K562 (cell line): ENCODE results near the gene PDIA5. TPM values are rescaled to one million over a fixed set of nuclear protein-coding genes. Genes with fewer than 3 reads are reported as not detected.

Source experiments
- ADNP ChIP-seq: fragments of 200-800 bp; sonication (Bioruptor generic); IDR thresholded peaks from 2 replicates; pipeline ENCODE4 v1.6.1; 2016; ENCODE audit warnings: missing genetic modification characterization, missing compliant biosample characterization
- CHCHD3 ChIP-seq: fragments of 250-450 bp; sonication (Bioruptor Pico); IDR thresholded peaks from 2 replicates; pipeline ENCODE4 v2.1.2; 2022; ENCODE audit warnings: mild to moderate bottlenecking
- HDAC8 ChIP-seq: fragments of 450-650 bp; IDR thresholded peaks from 2 replicates; pipeline ENCODE4 v1.6.1; 2016; ENCODE audit warnings: mild to moderate bottlenecking, missing genetic modification characterization, moderate library complexity, missing compliant biosample characterization
- KAT8 ChIP-seq: fragments of 450-650 bp; IDR thresholded peaks from 2 replicates; pipeline ENCODE4 v1.6.1; 2016; ENCODE audit warnings: low read depth, mild to moderate bottlenecking
- LEF1 ChIP-seq: fragments of 450-650 bp; IDR thresholded peaks from 2 replicates; pipeline ENCODE4 v1.6.1; 2016; ENCODE audit warnings: mild to moderate bottlenecking
- MTF1 ChIP-seq: fragments of 250-450 bp; sonication (Bioruptor Pico); IDR thresholded peaks from 2 replicates; pipeline ENCODE4 v1.9.0; 2021; ENCODE audit warnings: moderate library complexity, mild to moderate bottlenecking, inconsistent platforms, borderline replicate concordance
- NCOA1 ChIP-seq: fragments of 450-650 bp; IDR thresholded peaks from 2 replicates; pipeline ENCODE4 v1.6.1; 2016; ENCODE audit warnings: low read depth
- NR2C1 ChIP-seq, 2 experiments: fragments of 450-650 bp; IDR thresholded peaks; 2 replicates each; pipeline ENCODE4 v1.6.1; 2017; ENCODE audit warnings: mild to moderate bottlenecking in 2 of 2, antibody characterized with exemption in 1 of 2, inconsistent platforms in 1 of 2, missing compliant biosample characterization in 1 of 2, missing genetic modification characterization in 1 of 2
- RBM25 ChIP-seq: fragments of 200-400 bp; formaldehyde crosslinking; IDR thresholded peaks from 2 replicates; pipeline ENCODE4 v1.6.1; 2018; ENCODE audit warnings: low read length, low read depth, moderate library complexity; ENCODE audit not compliant: severe bottlenecking
- RBM34 ChIP-seq: fragments of 200-400 bp; formaldehyde crosslinking; IDR thresholded peaks from 2 replicates; pipeline ENCODE4 v1.6.1; 2018; ENCODE audit warnings: low read length, borderline replicate concordance; ENCODE audit not compliant: insufficient read depth
- SNRNP70 ChIP-seq: fragments of 200-400 bp; formaldehyde crosslinking; optimal IDR thresholded peaks from 2 replicates; pipeline ENCODE3; 2017; ENCODE audit warnings: low read depth, low read length
- TAF7 ChIP-seq: fragments of 450-650 bp; IDR thresholded peaks from 2 replicates; pipeline ENCODE4 v1.6.1; 2016; ENCODE audit warnings: missing genetic modification characterization, missing compliant biosample characterization
- TCF3 ChIP-seq: sonication (generic); formaldehyde crosslinking; IDR thresholded peaks from 2 replicates; pipeline ENCODE4 v1.4.0; 2020; ENCODE audit warnings: mild to moderate bottlenecking, missing genetic modification reagents
- XRCC3 ChIP-seq: fragments of 450-650 bp; IDR thresholded peaks from 2 replicates; pipeline ENCODE4 v1.6.1; 2017; ENCODE audit warnings: mild to moderate bottlenecking, moderate library complexity
- ZNF146 ChIP-seq: IDR thresholded peaks from one replicate; pipeline ENCODE4 v1.6.1; 2018; ENCODE audit warnings: missing compliant biosample characterization; ENCODE audit not compliant: unreplicated experiment
- ZNF174 ChIP-seq: fragments of 250-450 bp; sonication (Bioruptor Pico); IDR thresholded peaks from 2 replicates; pipeline ENCODE4 v1.4.0; 2020; ENCODE audit warnings: mild to moderate bottlenecking
- ZNF24 ChIP-seq: fragments of 450-650 bp; IDR thresholded peaks from 2 replicates; pipeline ENCODE4 v1.6.1; 2016
- polyA plus RNA-seq, 8 experiments: library from polyadenylated mRNA; depleted of rRNA in 4 of 8; stranded (reverse) in 5 of 8; unstranded in 3 of 8; fragments of >200 nt; fragmentation: Nextera tagmentation in 2 of 8; fragmentation: Illumina TruSeq in 1 of 8; extraction: Ambion mirVana in 2 of 8; extraction: Trizol in 1 of 8; gene quantifications; 2 replicates each; pipeline versions ENCODE4 v1.2.1 to v1.2.3, GENCODE V29; 2011 to 2014; ENCODE audit warnings: inconsistent platforms in 1 of 8, missing spikeins in 1 of 8
- total RNA-seq, 7 experiments: library from RNA; depleted of rRNA in 6 of 7; stranded (reverse); fragments of >200 nt in 6 of 7; fragmentation: Illumina TruSeq in 2 of 7; extraction: Trizol in 2 of 7; gene quantifications; 2 replicates each; pipeline versions ENCODE4 v1.2.1 to v1.2.3, GENCODE V29; 2011 to 2021; ENCODE audit warnings: low replicate concordance in 1 of 7
- TF ChIP-seq, protein P1 (sequence below): fragments of 450-650 bp; formaldehyde crosslinking; IDR thresholded peaks from 2 replicates; pipeline ENCODE4 v1.4.0; 2020; ENCODE audit warnings: mild to moderate bottlenecking, moderate library complexity
- TF ChIP-seq, protein P2 (sequence below): IDR thresholded peaks from 3 replicates; pipeline ENCODE4 v1.6.1; 2011; ENCODE audit warnings: borderline replicate concordance, mild to moderate bottlenecking; ENCODE audit not compliant: insufficient read length, insufficient read depth
- TF ChIP-seq, protein P3 (sequence below): fragments of 200-800 bp; sonication (Bioruptor generic); IDR thresholded peaks from 2 replicates; pipeline ENCODE4 v1.6.1; 2017; ENCODE audit warnings: missing genetic modification characterization, missing compliant biosample characterization
- TF ChIP-seq, protein P4 (sequence below), 2 experiments: IDR thresholded peaks; 2 replicates each; pipeline ENCODE4 v1.6.1; 2011; ENCODE audit warnings: borderline replicate concordance in 1 of 2, control low read depth in 1 of 2, low read depth in 1 of 2, low read length in 1 of 2, mild to moderate bottlenecking in 1 of 2, mixed read lengths in 1 of 2, moderate library complexity in 1 of 2; ENCODE audit not compliant: insufficient read depth in 1 of 2, insufficient read length in 1 of 2, poor library complexity in 1 of 2, severe bottlenecking in 1 of 2; ENCODE audit errors: extremely low read depth in 1 of 2

Gene PDIA5
- total and polyA plus RNA-seq, 9 of the 15 experiments (the other 6 are each of a cell fraction or from before 2014, with no cell fraction given), result 3.4 to 31.8 (median 19.6) TPM

DNA sequence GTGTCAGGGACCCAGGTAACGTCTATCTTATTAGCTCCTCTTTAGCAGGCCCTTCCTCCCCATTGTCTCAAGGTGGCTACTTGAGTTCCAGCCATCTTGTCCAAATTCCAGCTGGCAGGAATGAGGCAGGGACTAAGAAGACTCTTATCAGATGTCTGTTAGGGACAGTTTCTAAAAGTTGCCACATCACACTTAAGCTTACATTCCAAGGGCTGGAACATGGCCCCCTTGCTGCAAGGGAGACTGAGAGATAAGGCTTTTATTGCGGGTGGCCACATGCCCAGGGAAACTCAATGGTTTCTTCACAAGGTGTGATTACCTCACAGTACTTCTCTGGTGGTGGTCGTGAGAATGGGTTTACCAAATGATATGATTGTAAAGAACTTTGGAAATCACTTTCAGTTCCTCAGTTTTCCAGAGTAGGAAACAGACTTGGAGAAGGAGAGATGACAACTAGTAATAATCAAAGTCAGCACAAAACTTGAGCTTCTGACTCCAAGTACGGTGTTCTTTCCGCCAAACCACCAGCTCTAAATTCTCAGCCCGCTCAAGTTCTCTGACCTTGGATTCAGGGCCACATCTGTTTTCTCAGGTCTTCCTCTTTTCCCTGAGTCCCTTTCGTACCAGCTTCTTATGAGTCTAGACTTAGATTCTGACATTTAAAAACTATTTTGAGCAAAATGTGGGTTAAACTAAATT is 14.2 kb downstream of the PDIA5 start (continued):
- TF ChIP-seq ZNF24, result 0 out of 2 replicates have a peak, but pooled peaks have one; percentile 19
- TF ChIP-seq, protein P1, sequence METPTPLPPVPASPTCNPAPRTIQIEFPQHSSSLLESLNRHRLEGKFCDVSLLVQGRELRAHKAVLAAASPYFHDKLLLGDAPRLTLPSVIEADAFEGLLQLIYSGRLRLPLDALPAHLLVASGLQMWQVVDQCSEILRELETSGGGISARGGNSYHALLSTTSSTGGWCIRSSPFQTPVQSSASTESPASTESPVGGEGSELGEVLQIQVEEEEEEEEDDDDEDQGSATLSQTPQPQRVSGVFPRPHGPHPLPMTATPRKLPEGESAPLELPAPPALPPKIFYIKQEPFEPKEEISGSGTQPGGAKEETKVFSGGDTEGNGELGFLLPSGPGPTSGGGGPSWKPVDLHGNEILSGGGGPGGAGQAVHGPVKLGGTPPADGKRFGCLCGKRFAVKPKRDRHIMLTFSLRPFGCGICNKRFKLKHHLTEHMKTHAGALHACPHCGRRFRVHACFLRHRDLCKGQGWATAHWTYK (CRISPR knock-in tag), result no peak
- TF ChIP-seq, protein P2, sequence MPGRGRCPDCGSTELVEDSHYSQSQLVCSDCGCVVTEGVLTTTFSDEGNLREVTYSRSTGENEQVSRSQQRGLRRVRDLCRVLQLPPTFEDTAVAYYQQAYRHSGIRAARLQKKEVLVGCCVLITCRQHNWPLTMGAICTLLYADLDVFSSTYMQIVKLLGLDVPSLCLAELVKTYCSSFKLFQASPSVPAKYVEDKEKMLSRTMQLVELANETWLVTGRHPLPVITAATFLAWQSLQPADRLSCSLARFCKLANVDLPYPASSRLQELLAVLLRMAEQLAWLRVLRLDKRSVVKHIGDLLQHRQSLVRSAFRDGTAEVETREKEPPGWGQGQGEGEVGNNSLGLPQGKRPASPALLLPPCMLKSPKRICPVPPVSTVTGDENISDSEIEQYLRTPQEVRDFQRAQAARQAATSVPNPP, result no peak
- TF ChIP-seq KAT8, result no peak
- TF ChIP-seq RBM25, result no peak
- no peak for TF ChIP-seq TAF7 (tag)
- no peak for TF ChIP-seq XRCC3
- peak; percentile 58; the same call in 1 of the 2 replicates for TF ChIP-seq ADNP (tag)
- TF ChIP-seq, protein P3, sequence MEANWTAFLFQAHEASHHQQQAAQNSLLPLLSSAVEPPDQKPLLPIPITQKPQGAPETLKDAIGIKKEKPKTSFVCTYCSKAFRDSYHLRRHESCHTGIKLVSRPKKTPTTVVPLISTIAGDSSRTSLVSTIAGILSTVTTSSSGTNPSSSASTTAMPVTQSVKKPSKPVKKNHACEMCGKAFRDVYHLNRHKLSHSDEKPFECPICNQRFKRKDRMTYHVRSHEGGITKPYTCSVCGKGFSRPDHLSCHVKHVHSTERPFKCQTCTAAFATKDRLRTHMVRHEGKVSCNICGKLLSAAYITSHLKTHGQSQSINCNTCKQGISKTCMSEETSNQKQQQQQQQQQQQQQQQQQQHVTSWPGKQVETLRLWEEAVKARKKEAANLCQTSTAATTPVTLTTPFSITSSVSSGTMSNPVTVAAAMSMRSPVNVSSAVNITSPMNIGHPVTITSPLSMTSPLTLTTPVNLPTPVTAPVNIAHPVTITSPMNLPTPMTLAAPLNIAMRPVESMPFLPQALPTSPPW, result peak; percentile 60
- TF ChIP-seq LEF1, result 0 out of 2 replicates have a peak, but pooled peaks have one; percentile 46
- peak; percentile 56; the same call in 1 of the 2 replicates for TF ChIP-seq NCOA1
- TF ChIP-seq, protein P4, sequence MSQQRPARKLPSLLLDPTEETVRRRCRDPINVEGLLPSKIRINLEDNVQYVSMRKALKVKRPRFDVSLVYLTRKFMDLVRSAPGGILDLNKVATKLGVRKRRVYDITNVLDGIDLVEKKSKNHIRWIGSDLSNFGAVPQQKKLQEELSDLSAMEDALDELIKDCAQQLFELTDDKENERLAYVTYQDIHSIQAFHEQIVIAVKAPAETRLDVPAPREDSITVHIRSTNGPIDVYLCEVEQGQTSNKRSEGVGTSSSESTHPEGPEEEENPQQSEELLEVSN (IDR thresholded peaks at IDR 0.05; ENCODE audit: borderline replicate concordance in 1 of 2, extremely low read depth in 1 of 2, insufficient read depth in 1 of 2, insufficient read length in 1 of 2, low read depth in 1 of 2, low read length in 1 of 2, poor library complexity in 1 of 2, severe bottlenecking in 1 of 2), result peak in 1 of 2 experiments; percentile 53
- no peak for TF ChIP-seq SNRNP70
- TF ChIP-seq NR2C1 (IDR thresholded peaks at IDR 0.05), result no peak
- TF ChIP-seq NR2C1 (tag; IDR thresholded peaks at IDR 0.05), result peak; percentile 38; the same call in 1 of the 2 replicates
- no peak for TF ChIP-seq ZNF146 (CRISPR knock-in tag)
- no peak for TF ChIP-seq RBM34
- TF ChIP-seq MTF1 (CRISPR knock-in tag), result no peak
- no peak for TF ChIP-seq ZNF174 (CRISPR knock-in tag)
- TF ChIP-seq TCF3, result peak; percentile 66
- no peak for TF ChIP-seq CHCHD3 (CRISPR knock-in tag)
- TF ChIP-seq HDAC8 (tag), result no peak
